Measurements from ENCODE around the gene DBNDD1. TPM values are rescaled to one million over a fixed set of nuclear protein-coding genes. Genes with fewer than 3 reads are reported as not detected.

DBNDD1 gene
- total RNA-seq, 1 donor from 2014 or later: 2.7 TPM

DNA sequence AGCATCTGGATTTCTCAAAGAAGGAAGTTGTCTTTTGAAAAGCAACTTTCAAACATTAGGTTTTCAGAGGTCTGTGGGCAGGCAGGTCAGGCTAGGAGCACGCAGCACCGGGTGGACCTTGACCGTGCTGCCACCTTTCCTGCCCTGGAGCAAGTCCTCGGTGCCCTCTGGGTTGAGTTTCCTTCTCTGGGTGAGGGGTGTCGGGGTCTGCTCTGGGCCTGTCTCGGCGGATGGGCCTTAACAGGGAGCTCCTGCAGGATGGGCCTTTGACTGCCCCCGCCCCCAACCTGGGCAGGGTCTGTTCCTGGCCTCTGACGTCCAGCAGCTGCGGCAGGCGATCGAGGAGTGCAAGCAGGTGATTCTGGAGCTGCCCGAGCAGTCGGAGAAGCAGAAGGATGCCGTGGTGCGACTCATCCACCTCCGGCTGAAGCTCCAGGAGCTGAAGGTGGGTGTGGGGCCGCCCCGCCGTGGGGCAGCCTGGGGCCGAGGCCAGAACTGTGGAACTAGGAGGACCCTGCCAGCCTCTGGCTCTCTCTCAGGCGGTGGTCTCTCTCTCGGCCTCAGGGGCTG, 62.0 kb downstream of the DBNDD1 start:
- intact Hi-C loops (cut with DNase I): no loop called here
- DNase-seq (ENCODE audit: low spot score in 2 of 2): no peak
- peak overlapping the region in 1 of 2 donors; percentile 35 for H3K4me3 ChIP-seq
- H3K27ac ChIP-seq: no peak overlapping the region
- no peaks in the 10 kb centered on the region for H3K27me3 ChIP-seq
- peaks cover 17 to 56% of the 10 kb centered on the region in 2 donors for H3K36me3 ChIP-seq
- TF ChIP-seq, protein P1, sequence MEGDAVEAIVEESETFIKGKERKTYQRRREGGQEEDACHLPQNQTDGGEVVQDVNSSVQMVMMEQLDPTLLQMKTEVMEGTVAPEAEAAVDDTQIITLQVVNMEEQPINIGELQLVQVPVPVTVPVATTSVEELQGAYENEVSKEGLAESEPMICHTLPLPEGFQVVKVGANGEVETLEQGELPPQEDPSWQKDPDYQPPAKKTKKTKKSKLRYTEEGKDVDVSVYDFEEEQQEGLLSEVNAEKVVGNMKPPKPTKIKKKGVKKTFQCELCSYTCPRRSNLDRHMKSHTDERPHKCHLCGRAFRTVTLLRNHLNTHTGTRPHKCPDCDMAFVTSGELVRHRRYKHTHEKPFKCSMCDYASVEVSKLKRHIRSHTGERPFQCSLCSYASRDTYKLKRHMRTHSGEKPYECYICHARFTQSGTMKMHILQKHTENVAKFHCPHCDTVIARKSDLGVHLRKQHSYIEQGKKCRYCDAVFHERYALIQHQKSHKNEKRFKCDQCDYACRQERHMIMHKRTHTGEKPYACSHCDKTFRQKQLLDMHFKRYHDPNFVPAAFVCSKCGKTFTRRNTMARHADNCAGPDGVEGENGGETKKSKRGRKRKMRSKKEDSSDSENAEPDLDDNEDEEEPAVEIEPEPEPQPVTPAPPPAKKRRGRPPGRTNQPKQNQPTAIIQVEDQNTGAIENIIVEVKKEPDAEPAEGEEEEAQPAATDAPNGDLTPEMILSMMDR (IDR thresholded peaks at IDR 0.05): no peak
- H3K4me1 ChIP-seq: no peaks in the 10 kb centered on the region
- no peaks in the 10 kb centered on the region for H3K9me3 ChIP-seq

DNA sequence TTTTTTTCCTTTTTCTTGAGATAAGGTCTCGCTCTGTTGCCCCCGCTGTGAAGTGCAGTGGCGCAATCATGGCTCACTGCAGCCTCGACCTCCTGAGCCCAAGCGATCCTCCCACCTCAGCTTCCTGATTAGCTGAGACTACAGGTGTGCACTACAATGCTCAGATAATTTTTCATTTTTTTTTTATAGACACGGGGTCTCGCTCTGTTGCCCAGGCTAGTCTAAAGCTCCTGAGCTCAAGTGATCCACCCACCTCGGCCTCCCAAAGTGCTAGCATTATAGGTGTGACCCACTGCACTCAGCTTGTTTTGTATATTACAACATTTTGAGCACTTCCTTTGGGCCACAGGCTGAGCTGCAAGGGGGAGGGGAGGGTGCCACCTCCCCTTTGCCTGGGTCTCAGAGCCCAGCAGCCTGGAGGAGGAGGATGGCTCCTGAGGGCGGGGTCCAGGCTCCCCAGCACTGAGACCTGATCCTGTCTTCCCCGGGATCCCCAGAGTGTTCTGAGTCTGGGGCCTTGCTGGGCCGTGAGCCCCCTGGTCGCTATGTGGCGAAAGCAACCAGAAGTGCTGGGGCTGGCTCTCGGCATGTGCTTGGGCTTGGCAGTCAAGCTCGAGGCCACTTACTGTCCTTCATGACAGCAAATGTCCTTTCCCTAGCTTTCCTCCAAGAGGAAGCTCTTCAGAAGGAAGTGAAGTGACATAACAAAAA, 62.6 kb downstream of the DBNDD1 start:
- no peak overlapping the region for H3K27ac ChIP-seq
- H3K27me3 ChIP-seq: no peaks in the 10 kb centered on the region
- DNase-seq (ENCODE audit: low spot score in 2 of 2): no peak
- H3K4me3 ChIP-seq: no peak overlapping the region
- intact Hi-C loops (cut with DNase I): no loop called here
- H3K4me1 ChIP-seq: no peaks in the 10 kb centered on the region
- TF ChIP-seq, protein P1 (IDR thresholded peaks at IDR 0.05): no peak
- no peaks in the 10 kb centered on the region for H3K9me3 ChIP-seq
- peaks cover 17 to 56% of the 10 kb centered on the region in 2 donors for H3K36me3 ChIP-seq

DNA sequence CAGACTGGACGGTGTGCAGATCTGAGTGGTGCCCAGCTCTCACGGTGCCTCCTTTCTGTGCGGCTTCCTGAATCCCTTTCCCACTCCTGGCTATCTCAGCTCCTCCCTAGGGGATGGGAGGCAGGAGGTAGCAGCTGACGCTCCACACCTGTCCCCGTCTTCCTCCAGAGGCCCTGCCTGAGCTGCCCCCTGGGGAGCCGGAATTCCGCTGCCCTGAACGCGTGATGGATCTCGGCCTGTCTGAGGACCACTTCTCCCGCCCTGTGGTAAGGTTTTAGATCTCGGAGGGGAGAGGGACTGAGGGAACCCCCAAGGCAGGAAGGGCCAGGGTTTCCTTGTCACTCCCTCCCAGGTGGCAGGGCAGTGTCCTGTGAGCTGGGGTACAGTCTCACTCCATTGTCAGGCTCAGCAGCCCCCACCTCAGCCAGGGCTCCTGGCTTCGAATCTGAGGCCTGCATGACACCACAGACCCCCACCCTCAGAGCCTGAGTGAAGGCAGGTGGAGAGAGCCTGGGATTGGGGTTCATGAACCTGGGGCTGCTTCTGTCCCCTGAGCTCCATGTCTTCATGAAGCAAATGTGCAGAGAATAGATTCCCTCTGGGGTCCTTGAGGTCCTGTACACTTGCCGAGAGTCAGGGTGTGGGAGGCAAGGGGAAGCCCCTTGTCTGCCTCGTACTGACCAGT, 64.1 kb downstream of the DBNDD1 start:
- Histone ChIP-seq H3K4me3 (no peak overlapping the region), H3K27me3 (no peaks in the 10 kb centered on the region), H3K4me1 (no peaks in the 10 kb centered on the region), H3K9me3 (no peaks in the 10 kb centered on the region), H3K36me3 (peaks cover 9 to 45% of the 10 kb centered on the region in 2 donors), H3K27ac (no peak overlapping the region)
- no peak for DNase-seq (ENCODE audit: low spot score in 2 of 2)
- TF ChIP-seq, protein P1 (IDR thresholded peaks at IDR 0.05): no peak
- intact Hi-C loops (cut with DNase I): no loop called here

Other genes starting within 250 kb of the DBNDD1 start
- gene FANCA, start 202.8 kb downstream of the DBNDD1 start, total RNA-seq: 68.1 TPM
- gene SPIRE2, start 191.0 kb downstream of the DBNDD1 start, total RNA-seq: not detected
- gene TCF25, start 145.9 kb downstream of the DBNDD1 start, total RNA-seq: 237 TPM
- 13.2 TPM for gene MC1R, start 100.6 kb downstream of the DBNDD1 start, total RNA-seq
- 2.3 TPM for gene TUBB3, start 96.1 kb downstream of the DBNDD1 start, total RNA-seq
- gene DEF8, start 70.7 kb downstream of the DBNDD1 start, total RNA-seq: 34.5 TPM
- gene PRDM7, start 57.9 kb upstream of the DBNDD1 start, total RNA-seq: not detected

Data from ascending aorta (tissue), 2 donors.